Measurements from ENCODE around the gene UNK.

The UNK gene

GRCh38 chr17:75873587-75874322, 89.1 kb downstream of the UNK start:
- TF ChIP-seq CTCF (IDR thresholded peaks at IDR 0.05; ENCODE audit: insufficient read depth, low read depth, low read length, missing control alignments) = no peak
- DNase-seq (ENCODE audit: low read depth) = no peak
- no peak overlapping the region for H3K4me3 ChIP-seq (ENCODE audit: low read length)

- H3K4me3 ChIP-seq (ENCODE audit: low read length) = no peak overlapping the region
- no peak for DNase-seq (ENCODE audit: low read depth)
- TF ChIP-seq CTCF (IDR thresholded peaks at IDR 0.05; ENCODE audit: insufficient read depth, low read depth, low read length, missing control alignments) = no peak
Measured at GRCh38 chr17:75874323-75875181, 89.9 kb downstream of the UNK start.
